ENCODE measurements around the gene ISM1. TPM values are rescaled to one million over a fixed set of nuclear protein-coding genes. Genes with fewer than 3 reads are reported as not detected.

Gene ISM1
- total and polyA plus RNA-seq, 7 experiments from 2014 or later, result 1.6 to 3.2 (median 2.4) TPM

GRCh38 chr20:13340088-13340487 lies 119.0 kb downstream of the ISM1 start:
- peaks cover 0 to 5% (median 0%) of the 10 kb centered on the region in 5 donors for H3K36me3 Mint-ChIP-seq
- Histone ChIP-seq H3K4me1 (ENCODE audit: control insufficient read depth in 2 of 2, insufficient read depth in 2 of 2, low read length in 2 of 2) (no peaks in the 10 kb centered on the region), H3K36me3 (ENCODE audit: control insufficient read depth in 2 of 3, insufficient read depth in 3 of 3, low read length in 3 of 3) (no peaks in the 10 kb centered on the region), H3K27ac (ENCODE audit: low read depth, low read length) (no peak overlapping the region), H3K9me3 (ENCODE audit: control insufficient read depth in 2 of 3, low read length in 3 of 3) (no peaks in the 10 kb centered on the region), H3K27me3 (ENCODE audit: control insufficient read depth in 2 of 2, insufficient read depth in 2 of 2, low read length in 2 of 2) (no peaks in the 10 kb centered on the region), H3K4me3 (ENCODE audit: low read length) (no peak overlapping the region)
- H3K27ac Mint-ChIP-seq, result no peak overlapping the region
- intact Hi-C loops (cut with micrococcal nuclease), result no loop called here
- ATAC-seq (no peak), DNase-seq (no peak)
- ChIA-PET POLR2A (no interaction called here), CTCF (no interaction called here)
- peaks cover 0 to 6% (median 0%) of the 10 kb centered on the region in 7 donors for H3K4me1 Mint-ChIP-seq
- H3K4me3 Mint-ChIP-seq, result no peak overlapping the region
- H3K27me3 Mint-ChIP-seq, result peaks cover 0 to 5% (median 0%) of the 10 kb centered on the region in 5 donors
- peaks cover 0 to 3% (median 0%) of the 10 kb centered on the region in 11 donors for H3K9me3 Mint-ChIP-seq

GRCh38 chr20:13341737-13342393 lies 120.8 kb downstream of the ISM1 start:
- Mint-ChIP-seq H3K27ac (no peak overlapping the region), H3K27me3 (peaks cover 0 to 5% (median 0%) of the 10 kb centered on the region in 5 donors), H3K4me3 (no peak overlapping the region), H3K9me3 (peaks cover 0 to 3% (median 0%) of the 10 kb centered on the region in 11 donors), H3K36me3 (peaks cover 0 to 5% (median 0%) of the 10 kb centered on the region in 5 donors), H3K4me1 (peaks cover 0 to 6% (median 0%) of the 10 kb centered on the region in 7 donors)
- Histone ChIP-seq H3K27ac (ENCODE audit: low read depth, low read length) (no peak overlapping the region), H3K36me3 (ENCODE audit: control insufficient read depth in 2 of 3, insufficient read depth in 3 of 3, low read length in 3 of 3) (no peaks in the 10 kb centered on the region), H3K9me3 (ENCODE audit: control insufficient read depth in 2 of 3, low read length in 3 of 3) (no peaks in the 10 kb centered on the region), H3K4me3 (ENCODE audit: low read length) (no peak overlapping the region), H3K27me3 (ENCODE audit: control insufficient read depth in 2 of 2, insufficient read depth in 2 of 2, low read length in 2 of 2) (no peaks in the 10 kb centered on the region), H3K4me1 (ENCODE audit: control insufficient read depth in 2 of 2, insufficient read depth in 2 of 2, low read length in 2 of 2) (no peaks in the 10 kb centered on the region)
- intact Hi-C loops (cut with micrococcal nuclease), result no loop called here
- DNase-seq (no peak), ATAC-seq (no peak)
- ChIA-PET CTCF (no interaction called here), POLR2A (no interaction called here)

- H3K4me3 ChIP-seq (ENCODE audit: low read length), result no peak overlapping the region
- no peaks in the 10 kb centered on the region for H3K27me3 ChIP-seq (ENCODE audit: control insufficient read depth in 2 of 2, insufficient read depth in 2 of 2, low read length in 2 of 2)
- no peak overlapping the region for H3K4me3 Mint-ChIP-seq
- no peaks in the 10 kb centered on the region for H3K9me3 ChIP-seq (ENCODE audit: control insufficient read depth in 2 of 3, low read length in 3 of 3)
- no peak overlapping the region for H3K27ac ChIP-seq (ENCODE audit: low read depth, low read length)
- no peak for DNase-seq
- intact Hi-C loops (cut with micrococcal nuclease), result no loop called here
- ChIA-PET POLR2A (no interaction called here), CTCF (no interaction called here)
- no peaks in the 10 kb centered on the region for H3K36me3 ChIP-seq (ENCODE audit: control insufficient read depth in 2 of 3, insufficient read depth in 3 of 3, low read length in 3 of 3)
- H3K4me1 ChIP-seq (ENCODE audit: control insufficient read depth in 2 of 2, insufficient read depth in 2 of 2, low read length in 2 of 2), result no peaks in the 10 kb centered on the region
- peaks cover 0 to 5% (median 0%) of the 10 kb centered on the region in 5 donors for H3K36me3 Mint-ChIP-seq
- H3K27ac Mint-ChIP-seq, result no peak overlapping the region
- peaks cover 0 to 3% (median 0%) of the 10 kb centered on the region in 11 donors for H3K9me3 Mint-ChIP-seq
- H3K4me1 Mint-ChIP-seq, result peaks cover 0 to 6% (median 0%) of the 10 kb centered on the region in 7 donors
- ATAC-seq, result no peak
- peaks cover 0 to 5% (median 0%) of the 10 kb centered on the region in 5 donors for H3K27me3 Mint-ChIP-seq
Measured at GRCh38 chr20:13342469-13343242, 121.6 kb downstream of the ISM1 start.

- no peaks in the 10 kb centered on the region for H3K4me1 Mint-ChIP-seq
- DNase-seq (no peak), ATAC-seq (no peak)
- H3K27ac Mint-ChIP-seq, result no peak overlapping the region
- peaks cover 0 to 5% (median 0%) of the 10 kb centered on the region in 5 donors for H3K27me3 Mint-ChIP-seq
- peaks cover 0 to 5% (median 0%) of the 10 kb centered on the region in 5 donors for H3K36me3 Mint-ChIP-seq
- peaks cover 0 to 3% (median 0%) of the 10 kb centered on the region in 11 donors for H3K9me3 Mint-ChIP-seq
- ChIA-PET POLR2A (no interaction called here), CTCF (no interaction called here)
- H3K36me3 ChIP-seq (ENCODE audit: control insufficient read depth in 2 of 3, insufficient read depth in 3 of 3, low read length in 3 of 3), result no peaks in the 10 kb centered on the region
- H3K27ac ChIP-seq (ENCODE audit: low read depth, low read length), result no peak overlapping the region
- intact Hi-C loops (cut with micrococcal nuclease), result no loop called here
- no peak overlapping the region for H3K4me3 ChIP-seq (ENCODE audit: low read length)
- no peaks in the 10 kb centered on the region for H3K4me1 ChIP-seq (ENCODE audit: control insufficient read depth in 2 of 2, insufficient read depth in 2 of 2, low read length in 2 of 2)
- H3K9me3 ChIP-seq (ENCODE audit: control insufficient read depth in 2 of 3, low read length in 3 of 3), result no peaks in the 10 kb centered on the region
- no peaks in the 10 kb centered on the region for H3K27me3 ChIP-seq (ENCODE audit: control insufficient read depth in 2 of 2, insufficient read depth in 2 of 2, low read length in 2 of 2)
- H3K4me3 Mint-ChIP-seq, result no peak overlapping the region
Measured at GRCh38 chr20:13344671-13345070, 123.6 kb downstream of the ISM1 start.

GRCh38 chr20:13348311-13349234 lies 127.5 kb downstream of the ISM1 start:
- Mint-ChIP-seq H3K4me3 (no peak overlapping the region), H3K9me3 (peaks cover 0 to 3% (median 0%) of the 10 kb centered on the region in 11 donors), H3K36me3 (peaks cover 0 to 5% (median 0%) of the 10 kb centered on the region in 5 donors), H3K4me1 (no peaks in the 10 kb centered on the region), H3K27me3 (peaks cover 0 to 5% (median 0%) of the 10 kb centered on the region in 5 donors), H3K27ac (no peak overlapping the region)
- Histone ChIP-seq H3K9me3 (ENCODE audit: control insufficient read depth in 2 of 3, low read length in 3 of 3) (no peaks in the 10 kb centered on the region), H3K4me1 (ENCODE audit: control insufficient read depth in 2 of 2, insufficient read depth in 2 of 2, low read length in 2 of 2) (no peaks in the 10 kb centered on the region), H3K4me3 (ENCODE audit: low read length) (no peak overlapping the region), H3K36me3 (ENCODE audit: control insufficient read depth in 2 of 3, insufficient read depth in 3 of 3, low read length in 3 of 3) (no peaks in the 10 kb centered on the region), H3K27ac (ENCODE audit: low read depth, low read length) (no peak overlapping the region), H3K27me3 (ENCODE audit: control insufficient read depth in 2 of 2, insufficient read depth in 2 of 2, low read length in 2 of 2) (no peaks in the 10 kb centered on the region)
- CTCF ChIA-PET, result no interaction called here
- intact Hi-C loops (cut with micrococcal nuclease), result no loop called here
- no peak for ATAC-seq
- no peak for DNase-seq
- POLR2A ChIA-PET, result no interaction called here

- intact Hi-C loops (cut with micrococcal nuclease), result no loop called here
- H3K9me3 ChIP-seq (ENCODE audit: control insufficient read depth in 2 of 3, low read length in 3 of 3), result no peaks in the 10 kb centered on the region
- no peaks in the 10 kb centered on the region for H3K27me3 ChIP-seq (ENCODE audit: control insufficient read depth in 2 of 2, insufficient read depth in 2 of 2, low read length in 2 of 2)
Measured at GRCh38 chr20:13349235-13349604, 128.1 kb downstream of the ISM1 start.

More at GRCh38 chr20:13349235-13349604, 128.1 kb downstream of the ISM1 start:
- Histone ChIP-seq H3K4me1 (ENCODE audit: control insufficient read depth in 2 of 2, insufficient read depth in 2 of 2, low read length in 2 of 2) (no peaks in the 10 kb centered on the region), H3K27ac (ENCODE audit: low read depth, low read length) (no peak overlapping the region), H3K4me3 (ENCODE audit: low read length) (no peak overlapping the region), H3K36me3 (ENCODE audit: control insufficient read depth in 2 of 3, insufficient read depth in 3 of 3, low read length in 3 of 3) (no peaks in the 10 kb centered on the region)
- no peaks in the 10 kb centered on the region for H3K4me1 Mint-ChIP-seq
- ATAC-seq (no peak), DNase-seq (no peak)
- no peaks in the 10 kb centered on the region for H3K36me3 Mint-ChIP-seq
- POLR2A ChIA-PET, result no interaction called here
- no peak overlapping the region for H3K4me3 Mint-ChIP-seq
- H3K9me3 Mint-ChIP-seq, result no peaks in the 10 kb centered on the region
- no peaks in the 10 kb centered on the region for H3K27me3 Mint-ChIP-seq
- CTCF ChIA-PET, result no interaction called here
- H3K27ac Mint-ChIP-seq, result no peak overlapping the region

Measured in naive thymus-derived CD4-positive, alpha-beta T cell (primary cell).